SK-N-SH (cell line): Measurements from ENCODE around the gene DNAH10. TPM values are rescaled to one million over a fixed set of nuclear protein-coding genes. Genes with fewer than 3 reads are reported as not detected.

ENCODE experiments used
- CTCF ChIA-PET: fragments of 300-600, 350-600 bp; formaldehyde crosslinking; extraction: SDS; loops from one replicate; lab custom pipeline; 2021; lab: Yijun Ruan, JAX
- POLR2A ChIA-PET: fragments of 350-600 bp; sonication (Branson Sonifier 250); formaldehyde crosslinking; extraction: SDS; loops from one replicate; lab custom pipeline; 2020; ENCODE audit warnings: antibody characterized with exemption, inconsistent platforms; lab: Yijun Ruan, JAX
- DNase-seq: peaks from one replicate; pipeline ENCODE4 v3.0.0; 2012
- H2AFZ ChIP-seq: fragments of 200-600 bp; sonication (generic); 2 replicates; pipeline ENCODE4 v1.8.1; 2016; ENCODE audit warnings: antibody characterized with exemption, mild to moderate bottlenecking, low read depth
- H3F3A ChIP-seq: fragments of 200-600 bp; sonication (generic); replicated peaks from 2 replicates; pipeline ENCODE3; 2016; ENCODE audit warnings: antibody characterized with exemption, mild to moderate bottlenecking; ENCODE audit not compliant: insufficient read depth
- H3K27ac ChIP-seq, 2 experiments: fragments of 200-500 bp in 1 of 2; fragments of 200-600 bp in 1 of 2; sonication (Bioruptor generic) in 1 of 2; sonication (generic), shearing (Covaris generic) in 1 of 2; 2 replicates each; pipeline versions ENCODE4 v1.5.1 to v1.6.1; 2014 to 2016; ENCODE audit warnings: low read depth in 2 of 2, inconsistent platforms in 1 of 2, low read length in 1 of 2, mild to moderate bottlenecking in 1 of 2, mixed read lengths in 1 of 2
- H3K27me3 ChIP-seq: fragments of 200-600 bp; sonication (generic), shearing (Covaris generic); 2 replicates; pipeline ENCODE4 v1.6.1; 2016; ENCODE audit warnings: mixed run types; ENCODE audit not compliant: insufficient read depth
- H3K36me3 ChIP-seq, 2 experiments: fragments of 200-500 bp in 1 of 2; fragments of 200-600 bp in 1 of 2; sonication (Bioruptor generic) in 1 of 2; sonication (generic) in 1 of 2; replicated peaks in 1 of 2; 2 replicates each; pipeline versions ENCODE3 to v1.5.1; 2014 to 2016; ENCODE audit warnings: low read length in 1 of 2, mild to moderate bottlenecking in 1 of 2; ENCODE audit not compliant: insufficient read depth in 2 of 2, control insufficient read depth in 1 of 2
- H3K4me1 ChIP-seq, 2 experiments: fragments of 200-500 bp in 1 of 2; fragments of 200-600 bp in 1 of 2; sonication (Bioruptor generic) in 1 of 2; sonication (generic), shearing (Covaris generic) in 1 of 2; 2 replicates each; pipeline versions ENCODE4 v1.5.1 to v1.6.1; 2014 to 2016; ENCODE audit warnings: low read depth in 1 of 2, low read length in 1 of 2, mixed run types in 1 of 2; ENCODE audit not compliant: insufficient read depth in 2 of 2, control insufficient read depth in 1 of 2
- H3K4me2 ChIP-seq: fragments of 200-600 bp; sonication (generic), shearing (Covaris generic); 2 replicates; pipeline ENCODE4 v1.6.1; 2017; ENCODE audit warnings: mixed run types
- H3K4me3 ChIP-seq, 2 experiments: fragments of 200-500 bp in 1 of 2; fragments of 200-600 bp in 1 of 2; sonication (Bioruptor generic) in 1 of 2; sonication (generic), shearing (Covaris generic) in 1 of 2; 2 replicates each; pipeline versions ENCODE4 v1.5.1 to v1.8.1; 2014 to 2016; ENCODE audit warnings: low read depth in 2 of 2, inconsistent platforms in 1 of 2, low read length in 1 of 2, mild to moderate bottlenecking in 1 of 2, mixed read lengths in 1 of 2, moderate library complexity in 1 of 2
- H3K79me2 ChIP-seq: fragments of 200-600 bp; sonication (generic); 2 replicates; pipeline ENCODE4 v1.8.1; 2017; ENCODE audit warnings: mild to moderate bottlenecking; ENCODE audit not compliant: insufficient read depth
- H3K9ac ChIP-seq: fragments of 200-600 bp; sonication (generic); 2 replicates; pipeline ENCODE4 v1.6.1; 2017; ENCODE audit warnings: mixed run types
- H3K9me2 ChIP-seq: fragments of 200-600 bp; sonication (generic); 2 replicates; pipeline ENCODE4 v1.6.1; 2017; ENCODE audit warnings: mixed run types
- H3K9me3 ChIP-seq: fragments of 200-600 bp; sonication (generic); 2 replicates; pipeline ENCODE4 v1.6.1; 2017; ENCODE audit warnings: mixed run types, mild to moderate bottlenecking, moderate library complexity
- H4K20me1 ChIP-seq: fragments of 200-600 bp; sonication (generic); 2 replicates; pipeline ENCODE4 v1.6.1; 2017; ENCODE audit warnings: mild to moderate bottlenecking, mixed run types; ENCODE audit not compliant: insufficient read depth
- CHD2 ChIP-seq: fragments of 150-350 bp; IDR thresholded peaks from 2 replicates; pipeline ENCODE4 v1.6.1; 2018; ENCODE audit warnings: low read length; ENCODE audit not compliant: partially characterized antibody
- JUND ChIP-seq: IDR thresholded peaks from 2 replicates; pipeline ENCODE4 v1.4.0; 2012
- MXI1 ChIP-seq: IDR thresholded peaks from 2 replicates; pipeline ENCODE4 v1.6.1; 2012; ENCODE audit warnings: mild to moderate bottlenecking, low read depth, low read length, improper control_type of control experiment
- RAD21 ChIP-seq: IDR thresholded peaks from 2 replicates; pipeline ENCODE4 v1.6.1; 2012; ENCODE audit warnings: mild to moderate bottlenecking, low read length
- SIN3A ChIP-seq: IDR thresholded peaks from 2 replicates; pipeline ENCODE4 v1.6.1; 2012; ENCODE audit warnings: low read depth, mild to moderate bottlenecking, low read length, moderate library complexity, borderline replicate concordance
- TEAD4 ChIP-seq: IDR thresholded peaks from 2 replicates; pipeline ENCODE4 v1.4.0; 2012; ENCODE audit warnings: mild to moderate bottlenecking, borderline replicate concordance; ENCODE audit not compliant: insufficient read depth
- YY1 ChIP-seq: IDR thresholded peaks from 2 replicates; pipeline ENCODE4 v1.4.0; 2012; ENCODE audit warnings: low read depth, mild to moderate bottlenecking
- WGBS: methylation state at CpG from one replicate; pipeline ENCODE4 v1.1.6; 2017; ENCODE audit warnings: low lambda C conversion rate; 5-methylcytosine and 5-hydroxymethylcytosine counted together
- polyA plus RNA-seq, 3 experiments: library from polyadenylated mRNA; depleted of rRNA; stranded (reverse); fragments of >200 nt; gene quantifications; 2 replicates each; pipeline ENCODE4 v1.2.3, GENCODE V29; 2012
- TF ChIP-seq, protein P1 (sequence below): fragments of 150-350 bp; IDR thresholded peaks from 2 replicates; pipeline ENCODE4 v1.6.1; 2016; ENCODE audit warnings: mild to moderate bottlenecking, low read depth, low read length
- TF ChIP-seq, protein P2 (sequence below): IDR thresholded peaks from 2 replicates; pipeline ENCODE4 v1.4.0; 2012; ENCODE audit warnings: low read depth, borderline replicate concordance
- TF ChIP-seq, protein P3 (sequence below): fragments of 150-350 bp; IDR thresholded peaks from 2 replicates; pipeline ENCODE4 v1.6.1; 2017; ENCODE audit warnings: antibody characterized with exemption, low read length, low read depth, borderline replicate concordance
- TF ChIP-seq, protein P4 (sequence below): fragments of 200-600 bp; sonication (generic); IDR thresholded peaks from 2 replicates; pipeline ENCODE4 v1.6.1; 2017; ENCODE audit warnings: antibody characterized with exemption, mild to moderate bottlenecking, moderate library complexity

DNAH10 gene
- polyA plus RNA-seq, 1 of the 3 experiments (the other 2 are of a cell fraction), result 0.13 TPM

DNA sequence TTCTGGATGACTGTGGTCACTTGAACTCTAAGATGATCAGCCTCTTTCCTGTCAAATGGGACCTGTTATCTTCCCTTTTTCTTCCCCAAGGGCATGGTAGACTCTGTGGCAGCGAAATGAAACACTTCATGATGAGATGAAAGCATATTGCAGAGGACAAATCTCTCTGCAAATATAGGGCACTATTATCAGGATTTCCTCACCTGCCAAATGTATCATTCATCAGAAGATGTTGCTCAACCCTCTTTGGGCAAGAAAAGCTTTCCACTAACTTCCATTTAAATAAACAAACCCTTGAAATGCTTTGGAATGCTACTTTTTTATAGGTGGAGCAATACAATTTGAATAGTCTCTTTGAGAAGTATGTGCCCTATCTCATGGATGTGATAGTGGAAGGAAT is 105.0 kb downstream of the DNAH10 start:
- no peaks in the 10 kb centered on the region for H3K36me3 ChIP-seq
- no peaks in the 10 kb centered on the region for H3K9me2 ChIP-seq
- H3K4me2 ChIP-seq, result no peak overlapping the region
- H2AFZ ChIP-seq, result no peak overlapping the region
- no peaks in the 10 kb centered on the region for H3K79me2 ChIP-seq
- no peak overlapping the region for H3K9ac ChIP-seq
- WGBS, result 31% methylated on average over 1 of the region's 1 CpG
- no peaks in the 10 kb centered on the region for H4K20me1 ChIP-seq
- ChIA-PET CTCF (no interaction called here), POLR2A (no interaction called here)
- H3F3A ChIP-seq, result no peaks in the 10 kb centered on the region
- no peaks in the 10 kb centered on the region for H3K9me3 ChIP-seq
- peaks cover 0 to 6% of the 10 kb centered on the region in 2 experiments; a peak in 1 of 4 replicates for H3K4me1 ChIP-seq
- H3K27ac ChIP-seq, result no peak overlapping the region
- DNase-seq, result no peak
- no peak overlapping the region for H3K4me3 ChIP-seq
- no peaks in the 10 kb centered on the region for H3K27me3 ChIP-seq
- TF ChIP-seq JUND (no peak), YY1 (no peak), RAD21 (no peak)
- TF ChIP-seq, protein P1, sequence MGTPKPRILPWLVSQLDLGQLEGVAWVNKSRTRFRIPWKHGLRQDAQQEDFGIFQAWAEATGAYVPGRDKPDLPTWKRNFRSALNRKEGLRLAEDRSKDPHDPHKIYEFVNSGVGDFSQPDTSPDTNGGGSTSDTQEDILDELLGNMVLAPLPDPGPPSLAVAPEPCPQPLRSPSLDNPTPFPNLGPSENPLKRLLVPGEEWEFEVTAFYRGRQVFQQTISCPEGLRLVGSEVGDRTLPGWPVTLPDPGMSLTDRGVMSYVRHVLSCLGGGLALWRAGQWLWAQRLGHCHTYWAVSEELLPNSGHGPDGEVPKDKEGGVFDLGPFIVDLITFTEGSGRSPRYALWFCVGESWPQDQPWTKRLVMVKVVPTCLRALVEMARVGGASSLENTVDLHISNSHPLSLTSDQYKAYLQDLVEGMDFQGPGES, result no peak
- TF ChIP-seq, protein P2, sequence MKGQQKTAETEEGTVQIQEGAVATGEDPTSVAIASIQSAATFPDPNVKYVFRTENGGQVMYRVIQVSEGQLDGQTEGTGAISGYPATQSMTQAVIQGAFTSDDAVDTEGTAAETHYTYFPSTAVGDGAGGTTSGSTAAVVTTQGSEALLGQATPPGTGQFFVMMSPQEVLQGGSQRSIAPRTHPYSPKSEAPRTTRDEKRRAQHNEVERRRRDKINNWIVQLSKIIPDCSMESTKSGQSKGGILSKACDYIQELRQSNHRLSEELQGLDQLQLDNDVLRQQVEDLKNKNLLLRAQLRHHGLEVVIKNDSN, result no peak
- TF ChIP-seq, all 33 proteins: peak for 0

DNA sequence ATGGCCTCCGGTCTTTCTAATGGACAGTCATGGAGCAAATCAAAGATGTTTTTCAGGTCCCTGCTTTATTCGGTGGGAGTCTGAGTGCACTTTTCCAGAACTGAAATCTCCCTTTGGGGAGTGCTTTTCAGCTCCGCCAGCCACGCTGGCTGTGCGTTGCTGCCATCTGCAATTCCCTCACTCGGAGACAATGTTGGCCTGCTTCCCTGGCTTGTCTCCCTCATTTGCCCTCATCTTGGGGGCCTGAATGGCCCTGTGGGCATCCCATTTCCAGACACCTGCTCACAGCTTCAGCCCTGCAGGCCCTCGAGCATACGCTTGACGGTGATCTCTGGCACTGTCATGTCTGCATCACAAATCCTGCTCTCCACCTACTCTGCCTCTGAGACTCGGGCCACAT is 106.7 kb downstream of the DNAH10 start:
- no peaks in the 10 kb centered on the region for H4K20me1 ChIP-seq
- DNase-seq, result no peak
- peaks cover 0 to 6% of the 10 kb centered on the region in 2 experiments; a peak in 1 of 4 replicates for H3K4me1 ChIP-seq
- no peak overlapping the region for H2AFZ ChIP-seq
- no peaks in the 10 kb centered on the region for H3F3A ChIP-seq
- H3K36me3 ChIP-seq, result no peaks in the 10 kb centered on the region
- H3K9ac ChIP-seq, result no peak overlapping the region
- H3K79me2 ChIP-seq, result no peaks in the 10 kb centered on the region
- no peaks in the 10 kb centered on the region for H3K27me3 ChIP-seq
- 61% methylated on average over 10 of the region's 10 CpGs for WGBS
- no peak overlapping the region for H3K4me3 ChIP-seq
- CTCF ChIA-PET, result no interaction called here
- no peak overlapping the region for H3K4me2 ChIP-seq
- H3K9me2 ChIP-seq, result no peaks in the 10 kb centered on the region
- TF ChIP-seq MXI1, result no peak
- no peak for TF ChIP-seq TEAD4
- TF ChIP-seq, protein P3, sequence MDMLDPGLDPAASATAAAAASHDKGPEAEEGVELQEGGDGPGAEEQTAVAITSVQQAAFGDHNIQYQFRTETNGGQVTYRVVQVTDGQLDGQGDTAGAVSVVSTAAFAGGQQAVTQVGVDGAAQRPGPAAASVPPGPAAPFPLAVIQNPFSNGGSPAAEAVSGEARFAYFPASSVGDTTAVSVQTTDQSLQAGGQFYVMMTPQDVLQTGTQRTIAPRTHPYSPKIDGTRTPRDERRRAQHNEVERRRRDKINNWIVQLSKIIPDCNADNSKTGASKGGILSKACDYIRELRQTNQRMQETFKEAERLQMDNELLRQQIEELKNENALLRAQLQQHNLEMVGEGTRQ, result no peak
- H3K27ac ChIP-seq, result no peak overlapping the region
- POLR2A ChIA-PET, result no interaction called here
- no peaks in the 10 kb centered on the region for H3K9me3 ChIP-seq

DNA sequence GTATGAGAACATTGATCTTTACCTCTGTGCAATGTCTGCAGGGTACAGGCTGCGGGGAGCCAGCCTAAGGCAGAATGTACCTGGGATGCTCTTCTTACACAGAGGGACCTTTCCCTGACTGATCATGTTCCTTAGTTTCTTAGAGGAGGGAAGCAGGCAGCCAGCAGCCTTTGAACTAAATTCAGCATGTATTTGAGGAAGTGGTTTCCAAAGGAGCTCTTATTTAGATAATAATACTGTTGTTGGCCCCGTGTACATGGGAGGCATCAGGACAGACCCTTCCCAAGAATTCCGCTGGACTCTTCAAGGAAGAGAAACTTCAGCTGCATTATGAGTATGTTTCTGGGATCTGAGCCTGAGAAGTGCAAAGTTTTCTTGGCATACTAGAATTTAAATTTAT is 111.7 kb downstream of the DNAH10 start:
- no peaks in the 10 kb centered on the region for H3K36me3 ChIP-seq
- H3F3A ChIP-seq, result no peaks in the 10 kb centered on the region
- ChIA-PET CTCF (no interaction called here), POLR2A (no interaction called here)
- WGBS, result 13% methylated on average over 3 of the region's 3 CpGs
- H3K9me3 ChIP-seq, result no peaks in the 10 kb centered on the region
- no peaks in the 10 kb centered on the region for H3K9me2 ChIP-seq
- H3K27me3 ChIP-seq, result peaks cover 16% of the 10 kb centered on the region; the same call in 1 of the 2 replicates
- peaks cover 0 to 5% of the 10 kb centered on the region in 2 experiments; a peak in 1 of 4 replicates for H3K4me1 ChIP-seq
- no peak overlapping the region for H3K4me3 ChIP-seq
- no peak overlapping the region for H3K9ac ChIP-seq
- H3K4me2 ChIP-seq, result no peak overlapping the region
- H2AFZ ChIP-seq, result no peak overlapping the region
- H3K79me2 ChIP-seq, result no peaks in the 10 kb centered on the region
- H3K27ac ChIP-seq, result no peak overlapping the region
- no peaks in the 10 kb centered on the region for H4K20me1 ChIP-seq
- no peak for DNase-seq
- TF ChIP-seq, protein P4, sequence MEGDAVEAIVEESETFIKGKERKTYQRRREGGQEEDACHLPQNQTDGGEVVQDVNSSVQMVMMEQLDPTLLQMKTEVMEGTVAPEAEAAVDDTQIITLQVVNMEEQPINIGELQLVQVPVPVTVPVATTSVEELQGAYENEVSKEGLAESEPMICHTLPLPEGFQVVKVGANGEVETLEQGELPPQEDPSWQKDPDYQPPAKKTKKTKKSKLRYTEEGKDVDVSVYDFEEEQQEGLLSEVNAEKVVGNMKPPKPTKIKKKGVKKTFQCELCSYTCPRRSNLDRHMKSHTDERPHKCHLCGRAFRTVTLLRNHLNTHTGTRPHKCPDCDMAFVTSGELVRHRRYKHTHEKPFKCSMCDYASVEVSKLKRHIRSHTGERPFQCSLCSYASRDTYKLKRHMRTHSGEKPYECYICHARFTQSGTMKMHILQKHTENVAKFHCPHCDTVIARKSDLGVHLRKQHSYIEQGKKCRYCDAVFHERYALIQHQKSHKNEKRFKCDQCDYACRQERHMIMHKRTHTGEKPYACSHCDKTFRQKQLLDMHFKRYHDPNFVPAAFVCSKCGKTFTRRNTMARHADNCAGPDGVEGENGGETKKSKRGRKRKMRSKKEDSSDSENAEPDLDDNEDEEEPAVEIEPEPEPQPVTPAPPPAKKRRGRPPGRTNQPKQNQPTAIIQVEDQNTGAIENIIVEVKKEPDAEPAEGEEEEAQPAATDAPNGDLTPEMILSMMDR, result no peak
- TF ChIP-seq CHD2 (no peak), SIN3A (no peak)
